GM12891 (cell line): Measurements from ENCODE around the gene HSFX4.
"Not testable (repeated sequence)": the region's sequence is repeated elsewhere in the genome, so short reads cannot be mapped to it uniquely, and the experiment has no call there.

Source experiments
- DNase-seq: peaks from one replicate; pipeline ENCODE4 v3.0.0; 2011; ENCODE audit warnings: low spot score; ENCODE audit not compliant: insufficient read length
- FAIRE-seq: peaks from 2 replicates; lab custom pipeline; 2011; peaks lifted over from hg19 to GRCh38; lab: Jason Lieb, UNC
- PAX5 ChIP-seq: IDR thresholded peaks from 2 replicates; pipeline ENCODE4 v1.6.1; 2011; ENCODE audit warnings: low read length, moderate library complexity, mild to moderate bottlenecking; ENCODE audit not compliant: insufficient read depth, severe bottlenecking
- POLR2A ChIP-seq: IDR thresholded peaks from 2 replicates; pipeline ENCODE4 v1.6.1; 2011; ENCODE audit warnings: low read depth, low read length, control low read depth
- POLR2AphosphoS5 ChIP-seq: IDR thresholded peaks from 2 replicates; pipeline ENCODE4 v1.6.1; 2011; ENCODE audit warnings: low read depth, low read length, control low read depth
- POU2F2 ChIP-seq: IDR thresholded peaks from 2 replicates; pipeline ENCODE4 v1.6.1; 2011; ENCODE audit warnings: low read depth, mild to moderate bottlenecking, control low read depth, low read length, moderate library complexity
- SPI1 ChIP-seq: IDR thresholded peaks from 2 replicates; pipeline ENCODE4 v1.6.1; 2011; ENCODE audit warnings: low read depth, low read length, control low read depth
- TAF1 ChIP-seq: IDR thresholded peaks from 2 replicates; pipeline ENCODE4 v1.6.1; 2011; ENCODE audit warnings: low read depth, low read length, control low read depth

HSFX4 gene

DNA sequence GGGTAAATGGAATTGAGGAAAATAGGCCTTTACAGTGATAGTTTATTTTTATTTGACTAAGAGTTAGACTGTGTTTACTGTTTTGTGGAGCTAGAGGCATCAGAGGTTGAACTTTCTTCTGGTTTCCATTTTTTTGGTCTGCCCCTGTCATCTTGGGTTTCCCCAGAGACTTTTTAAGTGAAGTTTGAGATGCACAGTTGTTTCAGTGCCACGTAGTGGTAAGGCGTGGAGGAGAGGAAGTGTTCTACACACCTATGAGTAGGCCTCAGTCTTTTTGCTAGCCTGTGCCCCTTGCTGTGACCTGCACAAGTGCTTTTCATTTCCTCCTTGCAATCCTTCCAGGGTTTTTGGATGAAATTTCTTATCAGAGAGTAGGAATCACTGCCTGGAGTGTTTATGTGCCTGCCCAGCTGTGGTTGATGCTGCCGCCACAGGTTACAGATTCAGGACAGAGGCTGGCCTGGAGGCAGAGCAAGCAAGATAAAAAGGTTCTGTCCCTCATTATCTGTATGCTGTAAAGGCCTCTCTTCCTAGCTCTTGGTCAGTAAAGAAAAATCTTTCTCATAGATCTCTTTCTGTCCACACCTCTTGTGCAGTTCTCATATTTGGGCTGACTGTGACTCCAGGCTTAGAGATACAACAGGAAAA, 12.5 kb upstream of the HSFX4 start:
- DNase-seq (no peak), FAIRE-seq (no peak)
- TF ChIP-seq SPI1, result peak; percentile 77
- no peak for TF ChIP-seq POU2F2

DNA sequence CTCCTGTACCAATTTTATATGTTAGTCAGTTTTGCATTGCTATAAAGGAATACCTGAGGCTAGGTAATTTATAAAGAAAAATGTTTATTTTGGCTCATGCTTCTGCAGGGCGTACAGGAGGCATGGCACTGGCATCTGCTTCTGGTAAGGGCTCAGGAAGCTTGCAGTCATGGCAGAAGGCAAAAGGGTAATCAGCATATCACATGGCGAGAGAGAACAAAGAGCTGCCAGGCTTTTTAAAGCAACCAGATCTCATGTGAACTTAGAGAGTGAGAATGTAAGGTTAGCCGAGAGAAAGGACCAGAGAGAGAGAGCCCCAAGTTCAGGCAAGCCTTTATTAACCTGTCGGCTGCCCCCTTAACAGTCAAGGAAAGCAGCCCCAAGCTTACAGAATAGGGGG, 5.5 kb upstream of the HSFX4 start:
- not testable (repeated sequence) for DNase-seq
- peak; percentile 52 for FAIRE-seq

DNA sequence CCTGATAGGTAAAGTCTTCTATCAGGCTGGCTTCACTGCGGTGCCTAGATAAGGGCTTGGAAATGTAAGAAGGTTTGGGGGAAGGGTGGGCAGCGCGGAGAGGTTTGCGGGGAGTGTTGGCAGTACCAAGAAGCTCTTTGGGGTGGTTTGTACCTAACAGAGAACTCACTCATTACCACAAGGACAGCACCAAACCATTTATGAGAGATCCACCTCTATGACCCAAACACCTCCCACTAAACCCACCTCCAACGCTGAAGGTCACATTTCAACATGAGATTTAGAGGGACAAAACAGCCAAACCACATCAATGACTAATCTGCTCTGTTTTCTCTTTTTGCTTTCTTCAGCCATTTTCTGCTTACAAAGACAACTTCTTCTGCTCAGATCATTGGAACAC, 4.9 kb upstream of the HSFX4 start:
- FAIRE-seq, DNase-seq: not testable (repeated sequence)

DNA sequence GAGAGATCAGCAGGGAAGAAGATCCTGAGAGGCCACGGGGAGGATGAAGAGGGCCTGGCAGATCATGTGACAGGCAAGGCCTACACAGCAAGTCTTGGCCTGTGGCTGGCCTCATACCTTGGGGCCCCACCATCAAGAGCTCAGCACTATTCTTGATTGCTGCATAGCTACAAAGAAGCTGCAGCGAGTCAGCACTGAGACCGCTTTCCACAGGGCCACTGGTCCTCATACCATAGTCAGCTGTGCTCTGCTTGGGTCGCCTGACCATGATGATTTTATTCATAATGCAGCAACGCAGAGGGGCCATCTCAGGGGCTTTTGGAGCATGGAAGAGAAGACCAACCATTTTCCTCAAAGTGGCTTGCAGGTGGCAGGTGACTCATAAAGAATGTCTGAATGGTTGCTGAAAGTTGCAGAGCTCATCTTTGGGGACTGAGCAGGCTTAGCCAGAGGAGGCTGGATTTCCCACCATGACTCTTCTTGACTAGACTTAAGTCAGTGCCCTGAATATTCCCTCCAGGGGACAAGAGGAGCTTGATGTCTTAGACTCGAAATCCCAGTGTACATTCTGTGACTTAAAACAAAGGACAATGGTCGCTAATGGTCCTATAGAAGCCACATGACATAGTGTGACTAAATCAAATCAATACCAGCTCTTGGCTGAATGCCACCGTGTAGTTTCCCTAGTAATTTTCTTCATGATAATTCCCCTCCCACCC, 2.0 kb upstream of the HSFX4 start:
- DNase-seq, FAIRE-seq: not testable (repeated sequence)

DNA sequence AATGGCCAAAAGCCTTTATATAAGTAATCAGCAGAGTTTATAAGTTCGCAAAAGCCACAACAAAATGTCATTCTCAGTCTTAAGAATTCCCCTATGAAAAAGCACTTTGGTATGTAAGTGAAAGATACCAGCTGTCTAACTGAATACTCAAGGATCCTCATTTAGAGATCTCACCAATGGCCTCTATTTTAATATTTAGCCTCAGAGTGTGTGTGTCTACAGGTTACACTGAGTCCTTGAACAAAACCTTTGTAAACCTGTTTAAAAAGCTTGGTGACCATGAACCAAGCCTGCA, 1.5 kb upstream of the HSFX4 start:
- not testable (repeated sequence) for DNase-seq
- FAIRE-seq, result peak; percentile 91

DNA sequence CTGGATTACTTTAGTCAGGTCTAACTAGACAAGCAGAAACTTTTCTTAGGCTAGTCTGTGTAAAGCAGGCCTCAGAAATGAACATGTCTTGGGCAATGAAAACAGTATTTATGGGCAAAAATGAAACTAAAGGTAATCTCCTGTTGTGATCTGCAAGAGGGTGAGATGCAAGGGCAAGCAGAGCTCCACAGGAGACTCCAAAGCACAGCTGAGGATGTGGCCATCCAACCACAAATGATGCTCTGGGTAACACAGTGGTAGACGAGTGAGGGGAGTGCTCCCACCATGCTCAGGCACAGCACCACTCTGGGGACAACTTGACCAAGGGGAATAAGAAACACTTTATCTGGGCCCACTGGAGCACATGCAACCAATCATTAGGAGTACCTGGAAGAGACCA, 738 bp upstream of the HSFX4 start:
- peak; percentile 77 for FAIRE-seq
- DNase-seq, result not testable (repeated sequence)

DNA sequence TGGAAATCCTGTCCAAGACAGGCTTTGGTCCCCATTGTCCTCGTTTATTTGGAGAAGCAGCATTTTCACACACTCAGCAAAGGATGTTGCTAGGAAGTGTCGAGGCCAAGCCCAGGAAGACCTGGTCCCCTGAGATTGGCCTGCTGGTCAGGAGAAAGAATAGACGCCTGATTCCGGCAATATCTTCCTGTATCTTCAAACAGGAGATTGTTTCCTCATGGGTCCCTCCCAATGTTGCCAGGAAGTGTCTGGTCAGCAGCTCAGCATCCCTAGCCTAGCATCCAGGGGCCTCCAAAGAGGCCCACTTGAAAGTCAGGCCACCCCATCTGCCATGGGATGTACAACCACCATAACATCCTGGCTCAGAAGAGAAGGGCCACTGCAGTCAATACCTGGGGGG, 2.0 kb downstream of the HSFX4 start:
- DNase-seq, result not testable (repeated sequence)
- peak; percentile 50 for FAIRE-seq

DNA sequence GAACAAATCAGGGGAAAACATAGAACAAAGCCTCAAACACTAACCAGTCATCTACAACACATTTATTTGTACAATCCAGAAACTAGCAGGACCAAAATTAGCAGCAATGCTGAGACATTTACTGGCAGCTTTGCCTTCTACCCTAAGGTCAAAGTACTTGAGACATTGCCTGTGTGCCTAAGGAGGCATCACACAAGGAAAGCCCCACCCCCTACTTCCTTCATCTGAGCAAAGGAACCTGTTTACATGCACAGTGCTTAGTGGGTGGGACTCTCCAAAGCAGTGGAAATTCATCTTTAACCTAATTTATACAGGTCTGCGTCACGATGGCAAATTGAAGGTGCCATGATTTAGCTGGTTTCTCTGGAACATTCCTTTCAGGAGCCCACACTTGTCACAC, 2.8 kb downstream of the HSFX4 start:
- not testable (repeated sequence) for DNase-seq
- FAIRE-seq, result peak; percentile 98

DNA sequence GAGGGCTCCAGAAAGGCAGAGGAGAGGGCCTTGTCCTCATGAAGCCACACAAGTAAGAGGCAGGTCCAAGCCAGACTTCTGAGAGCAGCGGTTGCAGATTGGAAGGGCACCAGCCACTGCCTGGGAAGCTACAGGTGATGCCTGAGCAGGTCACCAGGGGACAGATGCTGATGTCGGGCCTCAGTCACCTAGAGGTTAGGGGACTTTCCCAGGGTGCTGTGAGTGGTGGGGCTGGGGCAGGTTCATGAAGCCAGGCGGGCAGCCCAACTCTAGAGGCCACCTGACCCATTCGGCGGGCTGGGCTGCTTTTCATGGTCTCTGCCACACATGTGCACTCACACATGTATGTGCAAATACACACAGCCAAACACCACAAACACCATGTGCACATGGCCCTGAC, 3.6 kb downstream of the HSFX4 start:
- not testable (repeated sequence) for FAIRE-seq, DNase-seq

DNA sequence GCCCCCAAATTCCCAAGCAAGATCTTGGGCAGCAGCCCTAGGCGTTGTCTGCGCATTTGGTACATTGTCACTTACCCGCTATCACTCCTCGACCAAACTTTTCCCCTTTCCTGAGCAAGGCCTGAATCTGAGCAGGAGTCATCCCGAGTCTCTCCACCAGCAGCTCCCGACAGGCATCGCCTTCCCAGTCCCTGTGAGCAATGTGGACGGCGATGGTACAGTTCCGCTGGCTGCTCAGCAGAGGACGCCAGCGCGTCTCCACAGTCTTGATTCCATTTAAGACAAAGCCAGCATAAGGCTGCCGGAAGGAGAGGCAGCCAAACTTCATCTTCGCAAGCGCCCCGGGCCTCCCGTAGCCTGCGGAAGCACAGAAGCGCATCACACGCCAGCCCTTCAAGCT, 4.2 kb downstream of the HSFX4 start:
- FAIRE-seq, result peak; percentile 96
- DNase-seq, result not testable (repeated sequence)

DNA sequence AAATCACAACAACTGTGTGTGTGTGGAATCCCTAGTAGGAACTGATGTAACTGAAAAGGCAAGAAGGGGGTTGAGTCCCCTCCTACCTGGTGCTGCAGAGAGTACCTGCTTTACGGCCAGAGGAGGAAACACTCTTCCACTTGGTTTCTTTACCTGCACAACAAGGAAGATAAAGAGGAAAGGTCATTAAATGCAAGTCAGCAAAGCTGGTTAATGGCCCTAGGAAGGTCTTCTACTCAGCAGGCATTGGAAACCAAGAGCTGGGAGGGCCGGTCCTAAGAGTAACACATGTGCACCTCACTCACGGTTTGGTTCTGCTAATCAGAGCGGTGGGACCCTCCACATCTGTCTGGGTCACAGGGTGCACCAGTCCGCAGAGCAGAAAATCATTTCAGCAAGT, 8.0 kb downstream of the HSFX4 start:
- not testable (repeated sequence) for DNase-seq, FAIRE-seq

DNA sequence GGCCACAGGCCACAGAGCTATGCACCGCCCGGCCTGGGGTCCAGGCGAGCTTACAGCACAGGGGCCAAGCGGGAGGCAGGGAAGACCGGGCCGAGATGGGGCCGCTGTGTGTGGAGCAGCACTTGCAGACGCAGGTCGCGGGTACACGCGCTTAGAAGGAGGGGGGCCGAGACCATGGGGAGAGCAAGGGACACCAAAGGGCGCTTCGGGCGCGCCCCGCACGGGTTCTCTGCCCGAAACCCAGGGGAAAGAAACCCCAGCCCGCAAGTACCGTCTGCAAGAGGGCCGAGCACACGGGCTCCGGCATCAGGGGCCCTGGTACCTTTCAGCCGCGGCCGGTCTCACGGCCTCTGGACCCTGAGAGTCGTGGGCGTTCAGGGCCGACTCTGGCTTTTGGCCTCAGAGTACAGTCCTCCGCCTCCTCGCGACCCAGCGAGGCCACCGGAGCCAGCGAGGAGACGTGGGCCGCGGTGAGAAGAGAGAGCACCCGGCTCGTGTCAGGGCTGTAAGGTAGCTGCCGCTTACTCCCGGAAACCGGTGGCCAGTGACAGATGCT, 8.6 kb downstream of the HSFX4 start:
- DNase-seq (no peak), FAIRE-seq (no peak)
- peak; percentile 22; the same call in 1 of the 2 replicates for TF ChIP-seq POU2F2
- no peak for TF ChIP-seq SPI1
- TF ChIP-seq POLR2A, result peak; percentile 81
- peak; percentile 62 for TF ChIP-seq TAF1
- TF ChIP-seq POLR2AphosphoS5, result peak; percentile 70
- no peak for TF ChIP-seq PAX5

DNA sequence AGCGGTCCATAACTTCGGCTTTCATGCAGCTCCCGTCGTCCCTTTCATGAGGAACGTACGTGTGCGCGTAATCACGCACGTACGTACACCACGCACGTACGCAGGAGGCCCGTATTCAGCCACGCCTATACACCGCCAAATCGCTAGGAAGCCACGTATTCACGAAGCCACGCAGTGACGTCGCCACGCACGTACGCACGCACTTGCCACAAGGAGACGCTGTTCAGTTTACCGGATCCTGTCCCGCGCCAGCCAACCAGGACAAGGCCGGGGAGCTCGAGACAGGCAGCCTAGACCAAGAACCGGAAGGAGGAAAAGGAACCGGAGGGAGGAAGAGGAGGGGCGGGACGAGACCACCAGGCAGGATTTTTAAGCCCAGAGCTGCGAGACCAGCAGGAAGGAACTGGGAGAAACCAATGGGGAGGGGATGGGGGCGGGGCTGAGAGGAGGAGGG, 9.1 kb downstream of the HSFX4 start, which contains the start of gene EOLA2:
EOLA2 (minus strand) TSS at position 65 of the 454 bp plus-strand sequence. CDS start 4,617 bp downstream, outside the sequence.
- peak; percentile 43 for DNase-seq
- peak; percentile 6; the same call in 1 of the 2 replicates for TF ChIP-seq POU2F2
- TF ChIP-seq PAX5, result no peak
- TF ChIP-seq SPI1, result peak; percentile 56
- peak; percentile 100 for FAIRE-seq
